AG09309 (cell line): ENCODE measurements around the gene PHLPP1.

Experiments
- DNase-seq: peaks from one replicate; pipeline ENCODE4 v3.0.0-alpha.2; 2010; ENCODE audit warnings: low read depth
- H3K4me3 ChIP-seq: 2 replicates; pipeline ENCODE4 v1.5.1; 2011; ENCODE audit warnings: mild to moderate bottlenecking, low read depth, low read length, moderate library complexity; ENCODE audit not compliant: control insufficient read depth
- CTCF ChIP-seq: IDR thresholded peaks from 2 replicates; pipeline ENCODE4 v1.5.1; 2011; ENCODE audit warnings: mild to moderate bottlenecking, low read depth, low read length, inconsistent platforms; ENCODE audit not compliant: insufficient read depth, control insufficient read depth; ENCODE audit errors: missing control alignments

PHLPP1 gene

GRCh38 chr18:62933261-62933887 is 218.0 kb downstream of the PHLPP1 start:
- no peak for DNase-seq

DNA sequence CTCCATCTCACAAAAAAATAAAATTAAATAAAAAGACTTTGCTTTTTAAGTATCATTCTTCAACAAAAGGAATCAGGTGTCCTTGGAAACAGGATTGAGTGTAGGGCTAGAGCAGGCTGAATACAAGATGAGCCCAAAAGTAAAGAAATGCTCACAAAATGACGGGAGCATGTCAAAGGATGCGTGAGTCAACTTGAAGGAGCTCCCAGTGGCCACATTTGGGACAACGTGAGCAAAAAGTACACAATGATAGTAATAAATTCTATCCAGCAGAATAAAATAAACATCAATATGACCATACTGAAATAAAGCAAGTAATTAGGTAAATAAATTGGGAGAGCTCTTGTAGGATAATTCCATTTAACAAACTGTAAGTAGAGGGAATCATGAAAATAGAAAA is 220.7 kb downstream of the PHLPP1 start:
- H3K4me3 ChIP-seq = no peak overlapping the region
- no peak for DNase-seq
- TF ChIP-seq CTCF = no peak

More at GRCh38 chr18:62933261-62933887, 218.0 kb downstream of the PHLPP1 start:
- no peak for TF ChIP-seq CTCF
- H3K4me3 ChIP-seq = no peak overlapping the region

- no peak for DNase-seq
- no peak for TF ChIP-seq CTCF
- no peak overlapping the region for H3K4me3 ChIP-seq
These were observed 221.7 kb downstream of the PHLPP1 start for GRCh38 chr18:62937065-62937464.

DNA sequence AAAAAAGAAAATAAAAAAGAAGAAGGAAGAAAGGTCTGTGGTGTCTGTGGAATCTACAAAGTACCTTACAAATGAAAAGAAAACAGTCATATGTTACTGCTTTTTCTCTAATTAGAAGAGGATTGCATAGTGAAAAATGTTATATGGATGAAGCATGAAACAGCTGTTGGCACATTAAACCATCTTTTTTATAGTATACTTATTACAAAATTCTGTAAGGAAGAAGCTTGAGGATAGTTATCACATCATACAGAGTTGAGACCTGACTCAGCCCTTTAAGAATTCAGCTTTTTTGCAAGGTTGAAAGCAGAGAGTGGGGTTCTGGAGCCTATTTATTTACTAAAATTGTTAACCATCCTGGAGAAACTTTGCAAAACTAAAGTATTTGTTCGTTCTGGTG is 222.7 kb downstream of the PHLPP1 start:
- no peak for TF ChIP-seq CTCF
- H3K4me3 ChIP-seq = no peak overlapping the region
- peak; percentile 58 for DNase-seq

DNA sequence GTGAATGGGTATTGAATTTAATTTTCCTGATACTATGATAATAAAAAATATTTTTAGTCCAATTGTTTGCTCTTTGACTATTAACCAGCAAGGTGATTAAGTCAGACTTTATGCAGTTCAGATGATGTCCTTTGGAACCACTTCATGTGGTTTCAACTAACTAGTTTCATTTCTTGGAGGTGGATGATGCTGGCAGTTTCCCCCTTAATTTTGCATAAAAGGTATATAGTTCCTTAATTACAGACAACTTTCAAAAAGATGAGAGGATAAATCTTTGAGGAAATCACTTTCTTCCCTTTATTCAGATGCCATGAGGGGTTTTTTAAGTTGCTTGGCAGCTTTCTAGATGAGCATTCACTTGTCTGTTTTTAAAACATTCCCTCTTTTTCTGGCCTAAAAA is 223.1 kb downstream of the PHLPP1 start:
- H3K4me3 ChIP-seq = no peak overlapping the region
- DNase-seq = no peak
- no peak for TF ChIP-seq CTCF

- TF ChIP-seq CTCF = no peak
- H3K4me3 ChIP-seq = no peak overlapping the region
- no peak for DNase-seq
These were observed 224.1 kb downstream of the PHLPP1 start for GRCh38 chr18:62939433-62939832.
